Stimulated activated CD4-positive, alpha-beta T cell treated with anti-CD3 and anti-CD28 coated beads, Interleukin-4, amount 100 ng/mL, for 48 hours (primary cell): ENCODE results near the gene TBXT.

ENCODE experiments used
- DNase-seq, 2 donors: peaks; one replicate each; pipeline ENCODE4 v3.0.0-alpha.2; 2020; ENCODE audit warnings: low read depth in 2 of 2

TBXT gene

DNA sequence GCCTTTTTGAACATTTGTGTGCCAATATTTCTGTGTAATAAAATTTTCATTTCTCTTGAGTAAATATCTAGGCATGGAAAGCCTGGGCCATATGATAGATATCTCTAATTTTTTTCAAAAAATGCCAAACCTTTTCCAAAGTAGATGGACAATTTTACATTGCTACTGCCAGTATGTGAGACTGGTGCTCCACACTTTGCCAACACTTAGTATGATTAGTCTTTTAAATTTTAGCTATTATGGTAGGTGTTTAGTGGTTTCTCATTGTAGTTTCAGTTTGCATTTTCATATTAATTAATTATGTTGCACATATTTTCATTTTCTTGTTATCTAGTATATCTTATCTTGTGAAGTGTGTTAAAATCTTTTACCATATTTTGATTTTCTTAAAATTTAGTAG lies 52.0 kb downstream of the TBXT start:
- no peak for DNase-seq

GRCh38 chr6:166112580-166112979 lies 55.1 kb downstream of the TBXT start:
- DNase-seq, result no peak

GRCh38 chr6:166109608-166110007 lies 58.0 kb downstream of the TBXT start:
- DNase-seq, result no peak
